ENCODE data around the gene CGREF1.

Gene CGREF1

GRCh38 chr2:27108221-27108620, 10.7 kb downstream of the CGREF1 start:
- DNase-seq: no peak
- no peaks in the 10 kb centered on the region for H3K4me1 ChIP-seq
- no peak for TF ChIP-seq CTCF (IDR thresholded peaks at IDR 0.05; ENCODE audit: low read depth, low read length)
- no peak overlapping the region for H3K4me3 ChIP-seq (ENCODE audit: low read depth, low read length)
- H3K27me3 ChIP-seq: no peaks in the 10 kb centered on the region
- no peaks in the 10 kb centered on the region for H3K36me3 ChIP-seq
- no peaks in the 10 kb centered on the region for H3K9me3 ChIP-seq

GRCh38 chr2:27105981-27106380, 12.9 kb downstream of the CGREF1 start:
- no peak for DNase-seq
- Histone ChIP-seq H3K36me3 (no peaks in the 10 kb centered on the region), H3K4me1 (no peaks in the 10 kb centered on the region), H3K27me3 (no peaks in the 10 kb centered on the region), H3K9me3 (no peaks in the 10 kb centered on the region), H3K4me3 (ENCODE audit: low read depth, low read length) (no peak overlapping the region)
- TF ChIP-seq CTCF (IDR thresholded peaks at IDR 0.05; ENCODE audit: low read depth, low read length): no peak

GRCh38 chr2:27102329-27102728, 16.6 kb downstream of the CGREF1 start:
- no peaks in the 10 kb centered on the region for H3K4me1 ChIP-seq
- no peaks in the 10 kb centered on the region for H3K27me3 ChIP-seq
- H3K9me3 ChIP-seq: no peaks in the 10 kb centered on the region
- no peak for DNase-seq
- H3K36me3 ChIP-seq: no peaks in the 10 kb centered on the region
- no peak overlapping the region for H3K4me3 ChIP-seq (ENCODE audit: low read depth, low read length)
- no peak for TF ChIP-seq CTCF (IDR thresholded peaks at IDR 0.05; ENCODE audit: low read depth, low read length)

- Histone ChIP-seq H3K27me3 (no peaks in the 10 kb centered on the region), H3K9me3 (no peaks in the 10 kb centered on the region), H3K4me3 (ENCODE audit: low read depth, low read length) (no peak overlapping the region), H3K36me3 (no peaks in the 10 kb centered on the region), H3K4me1 (peaks cover 6% of the 10 kb centered on the region)
- no peak for DNase-seq
- no peak for TF ChIP-seq CTCF (IDR thresholded peaks at IDR 0.05; ENCODE audit: low read depth, low read length)
These were observed 18.9 kb downstream of the CGREF1 start for GRCh38 chr2:27100036-27100435.

GRCh38 chr2:27099334-27099955, 19.5 kb downstream of the CGREF1 start:
- H3K9me3 ChIP-seq: no peaks in the 10 kb centered on the region
- H3K27me3 ChIP-seq: no peaks in the 10 kb centered on the region
- DNase-seq: no peak
- no peak overlapping the region for H3K4me3 ChIP-seq (ENCODE audit: low read depth, low read length)
- no peaks in the 10 kb centered on the region for H3K36me3 ChIP-seq
- no peak for TF ChIP-seq CTCF (IDR thresholded peaks at IDR 0.05; ENCODE audit: low read depth, low read length)
- H3K4me1 ChIP-seq: peaks cover 6% of the 10 kb centered on the region

- DNase-seq: no peak
- H3K9me3 ChIP-seq: no peaks in the 10 kb centered on the region
- peaks cover 6% of the 10 kb centered on the region for H3K4me1 ChIP-seq
- no peak for TF ChIP-seq CTCF (IDR thresholded peaks at IDR 0.05; ENCODE audit: low read depth, low read length)
- H3K36me3 ChIP-seq: no peaks in the 10 kb centered on the region
- H3K4me3 ChIP-seq (ENCODE audit: low read depth, low read length): no peak overlapping the region
- H3K27me3 ChIP-seq: no peaks in the 10 kb centered on the region
These were observed 21.6 kb downstream of the CGREF1 start for GRCh38 chr2:27097341-27097740.
